Mononuclear cell (primary cell): Measurements from ENCODE around the gene AKAP14. TPM values are rescaled to one million over a fixed set of nuclear protein-coding genes. Genes with fewer than 3 reads are reported as not detected.
"Not testable (repeated sequence)": the region's sequence is repeated elsewhere in the genome, so short reads cannot be mapped to it uniquely, and the experiment has no call there.

ENCODE experiments used
- H3K27me3 ChIP-seq: 2 replicates; pipeline ENCODE4 v1.6.0; 2011; ENCODE audit warnings: low read length, control low read depth; ENCODE audit not compliant: insufficient read depth
- H3K4me1 ChIP-seq: 2 replicates; pipeline ENCODE4 v1.5.1; 2011; ENCODE audit warnings: mild to moderate bottlenecking, low read length, control low read depth; ENCODE audit not compliant: insufficient read depth
- H3K4me3 ChIP-seq: 2 replicates; pipeline ENCODE4 v1.5.1; 2011; ENCODE audit warnings: mild to moderate bottlenecking, low read length, moderate library complexity
- H3K9me3 ChIP-seq: 2 replicates; pipeline ENCODE4 v1.5.1; 2011; ENCODE audit warnings: low read depth, mild to moderate bottlenecking, control low read depth, low read length
- total RNA-seq: library from RNA; depleted of rRNA; stranded (reverse); fragments of >200 nt; gene quantifications from one replicate; pipeline ENCODE4 v1.2.3, GENCODE V29; 2012

The AKAP14 gene
- total RNA-seq: not detected

- Histone ChIP-seq H3K4me3 (no peak within 1 kb of the TSS), H3K9me3 (no peaks in the 10 kb centered on the region), H3K27me3 (no peaks in the 10 kb centered on the region), H3K4me1 (no peaks in the 10 kb centered on the region)
Measured at GRCh38 chrX:119895843-119896326, at the start of gene AKAP14. AKAP14 (plus strand) TSS chrX:119895893; CDS start chrX:119903224, 7,331 bp downstream.

- peak within 1 kb of the TSS; percentile 79 for H3K4me3 ChIP-seq
- H3K9me3 ChIP-seq: no peaks in the 10 kb centered on the region
- no peaks in the 10 kb centered on the region for H3K27me3 ChIP-seq
- peaks cover 9% of the 10 kb centered on the region for H3K4me1 ChIP-seq
Measured at GRCh38 chrX:119852382-119853353, 43.0 kb upstream of the AKAP14 start, which contains the start of gene UPF3B. UPF3B (minus strand) TSS chrX:119852963; CDS start chrX:119852928, 35 bp downstream.

DNA sequence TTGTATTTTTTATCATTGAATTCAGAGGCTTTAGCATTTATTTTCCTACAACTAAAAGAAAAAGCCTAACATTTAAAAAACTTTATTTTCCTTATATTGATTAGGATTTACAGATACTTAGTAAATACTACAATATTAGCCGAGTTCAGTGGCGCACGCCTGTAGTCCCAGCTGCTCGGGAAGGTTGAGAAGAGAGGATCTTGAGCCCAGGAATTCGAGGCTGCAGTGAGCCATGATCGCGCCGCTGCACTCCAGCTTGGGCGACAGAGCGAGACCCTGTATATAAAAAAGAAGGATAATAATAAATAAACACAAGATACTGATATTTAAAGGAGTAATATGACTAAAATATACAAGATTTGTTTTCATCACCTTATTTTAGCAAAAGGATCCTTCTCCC lies 42.2 kb upstream of the AKAP14 start:
- Histone ChIP-seq H3K4me3 (no peak overlapping the region), H3K9me3 (no peaks in the 10 kb centered on the region), H3K4me1 (peaks cover 9% of the 10 kb centered on the region), H3K27me3 (no peaks in the 10 kb centered on the region)

GRCh38 chrX:119870626-119871131 lies 25.0 kb upstream of the AKAP14 start:
- H3K4me1 ChIP-seq: peaks cover 26% of the 10 kb centered on the region
- peak overlapping the region; percentile 78 for H3K4me3 ChIP-seq
- no peaks in the 10 kb centered on the region for H3K9me3 ChIP-seq
- no peaks in the 10 kb centered on the region for H3K27me3 ChIP-seq

GRCh38 chrX:119871245-119871598 lies 24.5 kb upstream of the AKAP14 start:
- peak overlapping the region; percentile 78 for H3K4me3 ChIP-seq
- H3K9me3 ChIP-seq: no peaks in the 10 kb centered on the region

GRCh38 chrX:119871599-119872395 lies 23.9 kb upstream of the AKAP14 start, which contains the start of the genes NDUFA1 and RNF113A:
NDUFA1 (plus strand) TSS chrX:119871832; CDS start chrX:119871912, 80 bp downstream.
RNF113A (minus strand) TSS chrX:119871733; CDS start chrX:119871613, 120 bp downstream.
- Histone ChIP-seq H3K27me3 (no peaks in the 10 kb centered on the region), H3K4me3 (peak within 1 kb of the TSS; percentile 78)

More at GRCh38 chrX:119871245-119871598, 24.5 kb upstream of the AKAP14 start:
- Histone ChIP-seq H3K4me1 (peaks cover 26% of the 10 kb centered on the region), H3K27me3 (no peaks in the 10 kb centered on the region)

DNA sequence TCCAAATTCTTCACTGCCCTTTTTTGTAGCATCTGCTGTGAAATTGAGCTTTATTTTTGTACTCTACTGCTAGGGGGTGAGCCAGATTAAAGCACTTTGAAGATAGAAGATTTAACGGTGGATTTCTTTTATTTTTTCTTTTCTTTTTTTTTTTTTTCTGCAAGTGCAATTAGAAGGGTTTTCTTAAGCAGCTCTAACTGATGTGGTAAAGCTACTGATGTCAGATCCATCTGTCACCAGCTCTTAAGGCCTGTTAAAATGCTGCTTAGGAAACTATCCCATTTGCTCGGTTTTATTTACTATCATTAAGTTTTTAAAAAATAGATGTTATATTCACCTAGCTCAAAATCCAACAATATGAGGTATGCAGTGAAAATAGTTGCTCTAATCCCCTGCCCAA lies 17.0 kb upstream of the AKAP14 start:
- Histone ChIP-seq H3K9me3 (no peaks in the 10 kb centered on the region), H3K4me1 (peaks cover 9% of the 10 kb centered on the region), H3K27me3 (no peaks in the 10 kb centered on the region), H3K4me3 (no peak overlapping the region)

More at GRCh38 chrX:119871599-119872395, 23.9 kb upstream of the AKAP14 start, which contains the start of the genes NDUFA1 and RNF113A:
- Histone ChIP-seq H3K4me1 (peaks cover 26% of the 10 kb centered on the region), H3K9me3 (no peaks in the 10 kb centered on the region)

GRCh38 chrX:119880076-119880475 lies 15.6 kb upstream of the AKAP14 start:
- Histone ChIP-seq H3K9me3 (no peaks in the 10 kb centered on the region), H3K4me3 (no peak overlapping the region), H3K4me1 (peaks cover 9% of the 10 kb centered on the region), H3K27me3 (no peaks in the 10 kb centered on the region)

DNA sequence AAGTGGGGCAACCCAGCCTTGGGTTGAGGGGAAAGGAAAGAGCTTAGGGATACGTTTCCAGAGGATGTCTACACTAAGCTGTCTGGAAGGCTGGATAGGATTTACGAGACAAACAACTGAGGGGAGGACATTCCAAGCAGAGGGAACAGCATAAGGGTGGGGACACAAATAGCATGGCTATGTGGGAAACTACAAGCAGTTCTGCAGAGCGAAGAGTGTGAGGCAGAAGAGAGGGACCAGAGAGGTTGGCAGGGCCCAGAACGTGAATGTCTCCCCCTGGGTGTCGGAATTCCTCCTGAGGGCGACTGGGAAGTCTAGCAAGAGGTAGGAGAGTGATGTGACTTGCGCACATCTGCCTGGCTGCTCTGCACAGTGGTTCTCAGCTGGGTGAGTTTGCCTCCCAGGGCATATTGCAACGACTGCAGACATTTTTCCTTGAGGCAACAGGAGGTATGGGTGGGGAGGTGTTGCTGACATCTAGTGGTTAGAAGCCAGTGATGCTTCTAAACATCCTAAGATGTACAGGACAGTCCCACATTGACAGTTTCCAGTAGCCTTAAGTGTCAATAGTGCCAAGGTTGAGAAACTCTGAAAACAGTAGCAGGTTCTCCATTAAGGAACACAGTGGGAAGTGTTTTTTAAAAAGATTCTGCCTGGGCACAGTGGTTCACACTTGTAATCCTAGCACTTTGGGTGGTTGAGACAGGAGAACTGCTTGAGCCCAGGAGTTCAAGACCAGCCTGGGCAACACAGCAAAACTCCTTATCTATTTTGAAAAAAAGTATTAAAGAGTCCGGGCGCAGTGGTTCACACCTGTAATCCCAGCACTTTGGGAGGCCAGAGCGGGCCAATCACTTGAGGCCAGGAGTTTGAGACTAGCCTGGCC lies 14.9 kb upstream of the AKAP14 start:
- Histone ChIP-seq H3K9me3 (no peaks in the 10 kb centered on the region), H3K27me3 (no peaks in the 10 kb centered on the region), H3K4me3 (no peak overlapping the region), H3K4me1 (peaks cover 9% of the 10 kb centered on the region)

GRCh38 chrX:119885554-119886428 lies 9.9 kb upstream of the AKAP14 start:
- Histone ChIP-seq H3K4me1 (peaks cover 5% of the 10 kb centered on the region), H3K9me3 (no peaks in the 10 kb centered on the region), H3K27me3 (no peaks in the 10 kb centered on the region), H3K4me3 (no peak overlapping the region)

DNA sequence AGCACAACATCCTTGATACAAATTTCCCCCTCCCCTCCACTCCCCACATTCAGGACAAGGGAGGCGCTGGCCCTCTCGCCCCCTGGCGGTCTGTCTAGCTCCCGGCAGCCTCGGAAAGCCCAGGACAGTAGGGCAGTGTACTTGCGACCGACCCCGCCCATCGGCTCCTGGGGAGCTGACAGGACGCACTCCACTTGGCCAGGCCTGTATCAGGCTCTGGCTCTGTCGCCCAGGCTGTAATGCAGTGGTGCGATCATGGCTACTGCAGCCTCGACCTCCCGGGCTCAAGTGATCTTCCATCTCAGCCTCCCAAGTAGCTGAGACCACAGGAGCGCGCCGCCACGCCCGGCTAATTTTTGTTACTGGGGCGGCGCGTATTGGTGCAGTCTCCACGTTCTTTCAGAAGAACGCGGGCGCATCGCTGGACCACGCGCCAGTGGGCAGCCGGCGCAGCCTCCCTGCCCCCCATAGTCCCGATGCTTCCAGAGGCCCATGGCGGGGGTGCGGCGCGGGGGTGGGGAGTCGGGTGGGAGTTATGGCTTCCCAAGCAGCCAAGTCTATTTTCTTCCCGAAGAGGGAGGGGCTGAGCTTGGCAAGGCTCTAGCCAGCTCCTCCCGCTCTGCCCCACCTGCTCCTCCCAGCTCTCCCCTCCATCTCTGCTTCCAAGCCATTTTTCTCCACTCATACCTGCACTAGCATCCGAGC lies 7.8 kb upstream of the AKAP14 start:
- Histone ChIP-seq H3K4me3 (peak overlapping the region; percentile 19), H3K9me3 (no peaks in the 10 kb centered on the region), H3K4me1 (peaks cover 5% of the 10 kb centered on the region), H3K27me3 (no peaks in the 10 kb centered on the region)

GRCh38 chrX:119890626-119891025 lies 5.1 kb upstream of the AKAP14 start:
- not testable (repeated sequence) for H3K4me1 ChIP-seq, H3K9me3 ChIP-seq, H3K4me3 ChIP-seq, H3K27me3 ChIP-seq
